D721Med (cell line): ENCODE measurements around the gene GUK1.

ENCODE experiments used
- DNase-seq: peaks from one replicate; pipeline ENCODE4 v3.0.0; 2011; ENCODE audit warnings: low spot score; ENCODE audit not compliant: insufficient read length
- FAIRE-seq: peaks from 2 replicates; lab custom pipeline; 2011; peaks lifted over from hg19 to GRCh38; lab: Jason Lieb, UNC
- CTCF ChIP-seq: IDR thresholded peaks from 2 replicates; pipeline ENCODE4 v1.5.1; 2012; ENCODE audit warnings: mild to moderate bottlenecking, control low read depth; ENCODE audit not compliant: insufficient read depth; ENCODE audit errors: missing control alignments

GUK1 gene

DNA sequence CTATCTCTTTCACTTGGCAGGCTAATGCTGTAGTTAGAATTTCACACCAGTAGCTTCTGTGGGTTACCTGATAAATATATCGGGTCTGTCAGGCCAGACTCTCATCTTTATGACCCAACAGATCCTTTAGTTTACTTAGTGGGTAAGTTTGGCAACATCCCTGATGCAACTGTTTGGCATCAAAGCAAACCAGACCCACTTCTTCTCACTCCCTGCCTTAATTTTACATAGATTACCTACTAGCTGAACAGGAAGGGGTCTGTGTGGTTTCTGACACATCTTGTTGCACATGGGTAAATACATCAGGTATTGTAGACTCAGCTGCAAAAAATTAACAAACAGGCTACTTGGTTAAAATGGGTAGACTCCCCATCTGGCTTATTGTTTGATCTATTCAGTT lies 3.2 kb upstream of the GUK1 start:
- FAIRE-seq (no peak), DNase-seq (no peak)
- TF ChIP-seq CTCF: no peak

- FAIRE-seq (no peak), DNase-seq (no peak)
- no peak for TF ChIP-seq CTCF
These were observed 611 bp upstream of the GUK1 start for GRCh38 chr1:228139406-228139930.

- DNase-seq (no peak), FAIRE-seq (no peak)
- no peak for TF ChIP-seq CTCF
These were observed 696 bp downstream of the GUK1 start for GRCh38 chr1:228140724-228141225.

- TF ChIP-seq CTCF: no peak
- no peak for FAIRE-seq
- no peak for DNase-seq
These were observed 1.4 kb downstream of the GUK1 start for GRCh38 chr1:228141226-228142044.

GRCh38 chr1:228142155-228142691 lies 2.1 kb downstream of the GUK1 start:
- FAIRE-seq (no peak), DNase-seq (no peak)
- TF ChIP-seq CTCF: no peak

DNA sequence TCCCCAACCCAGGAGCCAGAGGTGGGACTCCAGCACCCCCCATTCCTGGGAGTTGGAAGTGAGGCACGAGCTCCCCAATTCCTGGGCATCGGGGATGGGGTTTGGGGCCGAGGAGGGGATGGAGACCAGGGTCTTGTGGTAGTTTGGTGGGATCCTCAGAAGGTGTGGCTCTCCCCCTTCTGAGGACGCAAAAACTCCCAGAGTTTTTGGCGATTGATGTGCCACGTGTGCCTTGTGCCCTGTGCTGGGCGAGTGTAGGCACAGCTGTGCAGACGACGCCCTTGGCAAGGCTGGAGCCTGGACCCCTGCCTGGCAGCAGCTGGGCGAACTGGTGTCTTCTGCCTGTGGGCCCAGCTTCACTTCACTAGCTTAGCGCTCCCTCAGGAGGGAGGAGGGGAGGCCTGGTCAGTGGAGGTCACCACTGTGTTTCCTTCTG lies 2.6 kb downstream of the GUK1 start:
- DNase-seq: no peak
- TF ChIP-seq CTCF: no peak
- FAIRE-seq: no peak
